ENCODE measurements around the gene SAMD3.
"Not testable (repeated sequence)": the region's sequence is repeated elsewhere in the genome, so short reads cannot be mapped to it uniquely, and the experiment has no call there.

- not testable (repeated sequence) for TF ChIP-seq CTCF (conservative IDR thresholded peaks at IDR 0.05; ENCODE audit: low read length); EZH2phosphoT487 (IDR thresholded peaks at IDR 0.05; ENCODE audit: borderline replicate concordance)
These were observed 37.3 kb upstream of the SAMD3 start for GRCh38 chr6:130260050-130260462.
